Neural cell (in vitro differentiated cells): Measurements from ENCODE around the gene TPST1. TPM values are rescaled to one million over a fixed set of nuclear protein-coding genes. Genes with fewer than 3 reads are reported as not detected.

Source experiments
- H2AFZ ChIP-seq: fragments of 200-600, 300-800 bp; sonication (generic), shearing (Covaris generic); 2 replicates; pipeline ENCODE4 v1.6.0; 2014; ENCODE audit warnings: low read depth, mild to moderate bottlenecking, antibody characterized with exemption, low read length, moderate library complexity
- H3F3A ChIP-seq: fragments of 200-600 bp; shearing (Covaris generic); 2 replicates; pipeline ENCODE4 v1.6.1; 2016; ENCODE audit warnings: mild to moderate bottlenecking, moderate library complexity, mixed read lengths, antibody characterized with exemption, low read length; ENCODE audit not compliant: insufficient read depth, poor library complexity, severe bottlenecking
- H3K27ac ChIP-seq: fragments of 200-600, 300-800 bp; sonication (generic), shearing (Covaris generic); 2 replicates; pipeline ENCODE4 v1.5.1; 2014; ENCODE audit warnings: mild to moderate bottlenecking, low read length, moderate library complexity
- H3K27me3 ChIP-seq: fragments of 300-800, 200-600 bp; sonication (generic), shearing (Covaris generic); 2 replicates; pipeline ENCODE4 v1.6.0; 2014; ENCODE audit warnings: mild to moderate bottlenecking, low read depth, low read length, moderate library complexity; ENCODE audit not compliant: insufficient read depth
- H3K36me3 ChIP-seq: fragments of 300-800, 200-600 bp; sonication (generic), shearing (Covaris generic); 2 replicates; pipeline ENCODE4 v1.5.1; 2014; ENCODE audit warnings: mild to moderate bottlenecking, antibody characterized with exemption, low read length, moderate library complexity; ENCODE audit not compliant: insufficient read depth
- H3K4me2 ChIP-seq: fragments of 300-800, 200-600 bp; sonication (generic), shearing (Covaris generic); 2 replicates; pipeline ENCODE4 v1.6.0; 2014; ENCODE audit warnings: mild to moderate bottlenecking, low read length
- H3K4me3 ChIP-seq: fragments of 300-800, 200-600 bp; sonication (generic), shearing (Covaris generic); 2 replicates; pipeline ENCODE4 v1.5.1; 2014; ENCODE audit warnings: mild to moderate bottlenecking, low read length, moderate library complexity
- H3K79me2 ChIP-seq: fragments of 200-600 bp; shearing (Covaris generic); replicated peaks from 2 replicates; pipeline ENCODE4 v1.6.0; 2014; ENCODE audit warnings: mild to moderate bottlenecking, low read length, moderate library complexity; ENCODE audit not compliant: insufficient read depth
- H3K9ac ChIP-seq: fragments of 300-800, 200-600 bp; sonication (generic), shearing (Covaris generic); 2 replicates; pipeline ENCODE4 v1.6.1; 2016; ENCODE audit warnings: mild to moderate bottlenecking, low read length, mixed read lengths
- H3K9me2 ChIP-seq: fragments of 200-600 bp; shearing (Covaris generic); 2 replicates; pipeline ENCODE4 v1.6.1; 2016; ENCODE audit warnings: mild to moderate bottlenecking, low read length, mixed read lengths; ENCODE audit not compliant: insufficient read depth
- H3K9me3 ChIP-seq: fragments of 200-600, 300-800 bp; sonication (generic), shearing (Covaris generic); 2 replicates; pipeline ENCODE4 v1.6.1; 2016; ENCODE audit warnings: mild to moderate bottlenecking, mixed run types, low read length, moderate library complexity, mixed read lengths
- H4K20me1 ChIP-seq: fragments of 200-600 bp; shearing (Covaris generic); 2 replicates; pipeline ENCODE4 v1.6.1; 2016; ENCODE audit warnings: mild to moderate bottlenecking, mixed run types; ENCODE audit not compliant: insufficient read depth
- CTCF ChIP-seq: fragments of 450-650 bp; IDR thresholded peaks from 2 replicates; pipeline ENCODE4 v1.5.1; 2014; ENCODE audit warnings: antibody characterized with exemption, mild to moderate bottlenecking, moderate library complexity; ENCODE audit not compliant: poor library complexity, severe bottlenecking
- EP300 ChIP-seq: fragments of 450-650 bp; conservative IDR thresholded peaks from 2 replicates; pipeline ENCODE4 v1.6.1; 2014; ENCODE audit warnings: antibody characterized with exemption, mild to moderate bottlenecking, moderate library complexity; ENCODE audit not compliant: poor library complexity, severe bottlenecking
- EZH2 ChIP-seq: fragments of 200-600, 300-800 bp; shearing (Covaris generic), sonication (generic); IDR thresholded peaks from 2 replicates; pipeline ENCODE4 v1.6.1; 2014; ENCODE audit warnings: antibody characterized with exemption, low read length, borderline replicate concordance, mild to moderate bottlenecking; ENCODE audit not compliant: insufficient read depth, poor library complexity, severe bottlenecking
- MXI1 ChIP-seq: fragments of 450-650 bp; conservative IDR thresholded peaks from 2 replicates; pipeline ENCODE4 v1.6.1; 2014; ENCODE audit warnings: antibody characterized with exemption, mild to moderate bottlenecking; ENCODE audit not compliant: poor library complexity, severe bottlenecking
- POLR2AphosphoS5 ChIP-seq: IDR thresholded peaks from 2 replicates; pipeline ENCODE4 v1.6.1; 2012
- RAD21 ChIP-seq: fragments of 450-650 bp; conservative IDR thresholded peaks from 2 replicates; pipeline ENCODE4 v1.6.1; 2014; ENCODE audit warnings: antibody characterized with exemption, mild to moderate bottlenecking, moderate library complexity
- REST ChIP-seq: IDR thresholded peaks from 2 replicates; pipeline ENCODE4 v1.6.1; 2012; ENCODE audit warnings: borderline replicate concordance
- SMC3 ChIP-seq: fragments of 450-650 bp; conservative IDR thresholded peaks from 2 replicates; pipeline ENCODE4 v1.6.1; 2014; ENCODE audit warnings: antibody characterized with exemption, mild to moderate bottlenecking, moderate library complexity; ENCODE audit not compliant: poor library complexity
- TAF1 ChIP-seq: IDR thresholded peaks from 2 replicates; pipeline ENCODE4 v1.6.1; 2012; ENCODE audit warnings: low read depth
- polyA plus RNA-seq: library from polyadenylated mRNA; depleted of rRNA; stranded (reverse); fragments of >200 nt; gene quantifications from 2 replicates; pipeline ENCODE4 v1.2.3, GENCODE V29; 2014

TPST1 gene
- polyA plus RNA-seq, 1 donor from 2014 or later: 58.5 TPM

GRCh38 chr7:66353547-66353946 lies 148.4 kb downstream of the TPST1 start:
- Histone ChIP-seq H2AFZ (no peak overlapping the region), H4K20me1 (no peaks in the 10 kb centered on the region), H3K9me2 (no peaks in the 10 kb centered on the region), H3F3A (no peaks in the 10 kb centered on the region), H3K79me2 (no peaks in the 10 kb centered on the region), H3K9me3 (no peaks in the 10 kb centered on the region), H3K4me2 (no peak overlapping the region), H3K27ac (no peak overlapping the region), H3K9ac (no peak overlapping the region), H3K4me3 (no peak overlapping the region), H3K27me3 (no peaks in the 10 kb centered on the region), H3K36me3 (no peaks in the 10 kb centered on the region)
- no peak for TF ChIP-seq RAD21
- TF ChIP-seq TAF1: no peak
- TF ChIP-seq CTCF: no peak
- TF ChIP-seq MXI1: no peak
- TF ChIP-seq EZH2: no peak
- TF ChIP-seq REST: no peak
- no peak for TF ChIP-seq POLR2AphosphoS5
- TF ChIP-seq EP300: no peak
- no peak for TF ChIP-seq SMC3

- TF ChIP-seq SMC3 (no peak), RAD21 (no peak), TAF1 (no peak), CTCF (no peak), EZH2 (no peak), MXI1 (no peak), EP300 (no peak), REST (no peak), POLR2AphosphoS5 (no peak)
- H4K20me1 ChIP-seq: no peaks in the 10 kb centered on the region
- H3K9me2 ChIP-seq: no peaks in the 10 kb centered on the region
- no peaks in the 10 kb centered on the region for H3K27me3 ChIP-seq
- H3K4me3 ChIP-seq: no peak overlapping the region
- H3K4me2 ChIP-seq: no peak overlapping the region
- no peak overlapping the region for H2AFZ ChIP-seq
- H3K79me2 ChIP-seq: no peaks in the 10 kb centered on the region
- no peak overlapping the region for H3K27ac ChIP-seq
- no peaks in the 10 kb centered on the region for H3F3A ChIP-seq
- no peaks in the 10 kb centered on the region for H3K9me3 ChIP-seq
- H3K36me3 ChIP-seq: no peaks in the 10 kb centered on the region
- no peak overlapping the region for H3K9ac ChIP-seq
These were observed 150.6 kb downstream of the TPST1 start for GRCh38 chr7:66355756-66356155.
